GM11168 (cell line): Measurements from ENCODE around the gene RNF169.
"Not testable (repeated sequence)": the region's sequence is repeated elsewhere in the genome, so short reads cannot be mapped to it uniquely, and the experiment has no call there.

Source experiments
- in situ Hi-C: fragments of 300-500 bp; cut with MboI; formaldehyde crosslinking; loops from one replicate; pipeline ENCODE4 v1.12.0; 2022; ENCODE audit warnings: low sequenced_read_pairs; ENCODE audit not compliant: unreplicated experiment

Gene RNF169

DNA sequence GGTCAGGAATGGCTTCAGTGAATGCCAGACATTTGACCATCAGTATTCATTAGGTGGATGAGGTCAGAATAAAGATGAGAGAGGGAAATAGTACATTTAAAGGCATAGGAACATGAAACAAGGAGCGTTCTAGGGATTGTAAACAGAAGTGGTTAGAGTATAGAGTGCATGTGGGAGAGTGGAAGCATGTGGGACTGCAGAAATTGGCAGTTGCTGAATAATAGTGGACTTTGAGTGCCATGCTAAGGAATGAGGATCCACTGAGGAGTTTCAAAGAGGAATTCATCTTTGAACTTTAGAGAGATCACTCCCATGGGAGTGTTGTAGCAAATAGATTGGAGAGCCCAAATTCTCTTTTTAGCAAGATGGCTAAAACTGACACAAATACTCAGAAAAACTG lies 7.9 kb downstream of the RNF169 start:
- in situ Hi-C loops: no loop called here

DNA sequence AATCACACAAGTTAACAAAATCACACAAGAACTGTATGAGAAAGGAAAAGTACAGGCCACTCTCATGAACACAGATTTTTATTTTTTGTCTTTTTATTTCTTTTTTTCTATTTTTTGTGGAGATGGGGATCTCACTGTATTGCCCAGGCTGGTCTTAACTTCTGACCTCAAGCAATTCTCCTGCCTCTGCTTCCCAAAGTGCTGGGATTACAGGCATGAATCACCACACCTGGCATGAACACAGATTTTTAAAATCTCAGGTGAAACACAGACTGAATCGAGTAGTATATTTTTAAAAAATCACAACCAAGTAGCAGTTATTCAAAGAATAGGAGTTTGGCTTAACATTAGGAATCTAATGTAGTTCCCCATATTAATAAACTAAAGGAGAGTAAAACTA lies 18.3 kb downstream of the RNF169 start:
- in situ Hi-C loops: no loop called here

DNA sequence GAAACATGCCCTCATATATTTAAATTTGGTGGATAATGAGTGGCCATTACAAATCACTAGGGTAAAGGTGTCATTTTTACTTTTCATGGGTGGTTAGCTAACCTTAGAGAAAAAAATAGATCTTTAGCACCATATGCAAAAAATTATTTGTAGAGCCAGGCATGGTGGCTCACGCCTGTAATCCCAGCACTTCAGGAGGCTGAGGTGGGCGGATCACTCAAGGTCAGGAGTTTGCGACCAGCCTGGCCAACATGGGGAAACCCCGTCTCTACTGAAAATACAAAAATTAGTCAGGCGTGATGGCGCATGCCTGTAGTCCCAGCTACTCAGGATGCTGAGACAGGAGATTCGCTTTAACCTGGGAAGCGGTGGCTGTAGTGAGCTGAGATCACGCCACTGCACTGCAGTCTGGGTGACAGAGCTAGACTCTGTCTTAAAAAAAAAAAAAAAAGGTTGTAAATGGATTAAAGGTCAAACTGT lies 19.6 kb downstream of the RNF169 start:
- in situ Hi-C loops: not testable (repeated sequence)

DNA sequence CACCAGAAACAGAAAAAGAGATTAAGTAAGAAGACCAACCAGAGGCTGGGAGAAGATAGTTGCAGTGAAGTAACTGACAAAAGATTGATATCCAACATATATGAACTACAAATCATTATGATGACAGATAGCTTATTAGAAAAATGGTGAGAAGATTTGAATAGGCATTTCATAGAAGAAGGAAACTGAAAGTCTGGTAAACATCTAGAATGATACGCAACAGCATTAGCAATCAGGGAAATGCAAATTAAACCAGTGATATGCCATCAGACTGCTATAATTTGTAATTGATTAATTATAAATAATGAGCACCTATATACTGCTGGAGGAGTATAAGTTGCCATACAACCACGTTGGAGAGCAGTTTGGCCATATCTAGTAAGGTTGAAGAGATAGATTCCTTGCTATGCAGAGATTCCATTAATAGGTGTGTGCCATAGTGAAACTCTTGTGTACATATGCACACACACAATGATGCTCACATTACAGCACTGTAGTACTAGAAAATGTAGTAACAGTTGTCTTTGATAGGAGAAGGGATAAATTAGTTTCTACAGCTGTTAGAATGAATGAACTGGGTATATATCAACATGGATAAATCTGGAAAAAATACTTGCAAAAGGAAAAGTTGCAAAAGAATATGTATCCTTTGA lies 20.5 kb downstream of the RNF169 start:
- in situ Hi-C loops: no loop called here

- in situ Hi-C loops: no loop called here
Measured at GRCh38 chr11:74770456-74770855, 21.8 kb downstream of the RNF169 start.

GRCh38 chr11:74771139-74771538 lies 22.5 kb downstream of the RNF169 start:
- in situ Hi-C loops: no loop called here

- in situ Hi-C loops: no loop called here
Measured at GRCh38 chr11:74773476-74773875, 24.8 kb downstream of the RNF169 start.

DNA sequence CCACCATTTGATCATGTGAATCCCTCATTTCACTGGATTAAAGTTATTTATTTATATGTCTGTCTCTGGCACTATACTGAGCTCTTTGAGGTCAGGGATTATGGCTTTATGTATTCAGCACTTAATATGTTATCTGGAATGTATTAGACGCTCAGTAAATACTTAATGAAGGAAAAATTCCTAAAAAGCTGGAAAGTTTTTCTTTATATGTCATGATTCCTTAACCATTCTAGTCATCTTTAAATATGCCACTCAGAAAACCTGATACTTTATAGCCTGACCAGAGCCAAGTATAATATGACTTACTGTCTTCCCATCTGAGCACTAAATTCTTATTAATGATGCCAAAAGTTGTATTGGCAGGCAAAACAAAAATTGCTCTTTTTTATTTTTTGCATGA lies 27.1 kb downstream of the RNF169 start:
- in situ Hi-C loops: no loop called here

GRCh38 chr11:74776546-74776945 lies 27.9 kb downstream of the RNF169 start:
- in situ Hi-C loops: no loop called here

- in situ Hi-C loops: no loop called here
Measured at GRCh38 chr11:74777038-74777437, 28.4 kb downstream of the RNF169 start.

DNA sequence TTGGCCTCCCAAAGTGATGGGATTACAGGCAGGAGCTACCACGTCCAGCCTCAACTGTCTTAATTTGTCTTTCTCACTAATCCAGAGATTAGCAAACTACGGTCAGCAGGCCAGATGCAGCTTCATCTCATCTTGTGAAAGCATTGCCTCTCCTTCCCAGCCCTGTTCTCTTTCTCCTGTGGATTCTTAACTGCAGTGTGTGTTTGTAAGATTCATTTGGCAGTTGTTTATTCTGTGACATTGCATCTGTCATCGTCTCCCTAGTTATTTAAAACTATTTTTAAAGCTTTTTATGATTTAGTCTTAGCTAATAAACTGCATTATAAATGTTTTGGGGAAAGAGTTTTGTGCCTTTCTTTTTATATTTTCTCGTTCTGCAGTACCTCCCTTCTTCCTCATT lies 29.2 kb downstream of the RNF169 start:
- in situ Hi-C loops: no loop called here

GRCh38 chr11:74778581-74778980 lies 29.9 kb downstream of the RNF169 start:
- in situ Hi-C loops: no loop called here

GRCh38 chr11:74780248-74781005 lies 31.8 kb downstream of the RNF169 start:
- in situ Hi-C loops: no loop called here

DNA sequence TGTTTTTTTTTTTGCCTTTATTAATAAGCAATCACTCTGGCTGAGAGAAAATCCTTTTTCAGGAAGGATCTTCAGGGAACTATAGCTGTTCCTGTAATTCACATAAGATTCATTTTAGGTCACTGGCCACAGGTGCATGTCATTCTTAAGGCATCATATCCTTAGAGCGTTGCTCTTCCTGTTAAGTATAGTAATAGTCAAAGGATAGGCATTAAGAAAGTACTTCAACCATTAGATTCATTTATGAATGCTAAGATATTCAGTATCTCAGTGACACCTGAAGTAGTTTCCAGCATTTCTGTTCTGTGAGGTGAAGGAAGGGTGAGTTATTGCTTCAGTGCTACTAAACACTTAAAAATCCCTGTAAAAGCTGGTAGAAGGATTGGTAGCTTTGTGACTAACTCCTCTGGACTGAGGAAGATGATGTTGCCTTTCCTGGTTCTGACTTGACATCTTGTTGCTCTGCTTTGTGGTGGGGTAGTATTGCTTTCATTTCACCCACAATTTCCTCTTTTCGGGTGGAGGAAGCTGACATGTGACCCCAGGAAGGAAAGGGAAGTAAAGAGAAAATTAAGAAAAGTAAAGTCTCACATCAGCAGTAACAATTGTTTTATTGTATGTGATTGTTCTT lies 34.7 kb downstream of the RNF169 start:
- in situ Hi-C loops: no loop called here

DNA sequence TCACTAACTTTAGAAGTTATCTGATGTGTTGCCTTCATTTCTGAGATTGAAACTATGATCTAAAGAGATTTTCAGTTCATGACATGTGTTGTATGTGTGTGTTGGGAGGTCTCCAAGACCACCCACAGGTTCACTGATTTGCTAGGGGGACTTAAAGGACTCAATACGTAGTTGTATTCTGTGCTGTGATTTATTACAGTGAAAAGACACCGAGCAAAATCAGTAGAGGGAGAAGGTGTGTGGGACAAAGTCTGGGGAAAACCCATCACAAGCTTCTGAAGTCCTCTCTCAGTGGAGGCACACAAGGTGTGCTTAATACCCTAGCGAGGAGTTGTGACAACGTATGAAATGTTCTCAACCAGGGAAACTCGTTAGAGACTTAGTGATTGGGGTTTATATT lies 35.6 kb downstream of the RNF169 start:
- in situ Hi-C loops: no loop called here

DNA sequence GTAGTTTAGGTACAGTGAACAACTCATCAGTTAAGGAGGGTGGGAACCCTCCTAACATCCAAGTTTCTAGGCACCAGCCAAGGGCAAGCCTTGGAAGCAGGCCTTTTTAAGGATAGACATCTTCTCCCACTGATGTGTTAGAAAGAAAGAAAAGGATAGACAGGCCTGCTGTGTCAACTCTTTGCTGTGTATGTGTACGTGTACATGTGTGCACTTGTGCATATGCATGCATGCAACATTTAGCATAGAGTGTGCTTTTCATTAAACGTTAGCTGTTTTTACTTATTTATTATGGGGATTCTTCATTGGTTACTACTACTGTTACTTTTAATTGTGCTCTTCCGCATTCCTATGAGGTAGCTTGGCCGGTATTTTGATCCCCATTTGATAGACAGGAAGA lies 36.1 kb downstream of the RNF169 start:
- in situ Hi-C loops: no loop called here

GRCh38 chr11:74786574-74786973 lies 37.9 kb downstream of the RNF169 start:
- in situ Hi-C loops: no loop called here

DNA sequence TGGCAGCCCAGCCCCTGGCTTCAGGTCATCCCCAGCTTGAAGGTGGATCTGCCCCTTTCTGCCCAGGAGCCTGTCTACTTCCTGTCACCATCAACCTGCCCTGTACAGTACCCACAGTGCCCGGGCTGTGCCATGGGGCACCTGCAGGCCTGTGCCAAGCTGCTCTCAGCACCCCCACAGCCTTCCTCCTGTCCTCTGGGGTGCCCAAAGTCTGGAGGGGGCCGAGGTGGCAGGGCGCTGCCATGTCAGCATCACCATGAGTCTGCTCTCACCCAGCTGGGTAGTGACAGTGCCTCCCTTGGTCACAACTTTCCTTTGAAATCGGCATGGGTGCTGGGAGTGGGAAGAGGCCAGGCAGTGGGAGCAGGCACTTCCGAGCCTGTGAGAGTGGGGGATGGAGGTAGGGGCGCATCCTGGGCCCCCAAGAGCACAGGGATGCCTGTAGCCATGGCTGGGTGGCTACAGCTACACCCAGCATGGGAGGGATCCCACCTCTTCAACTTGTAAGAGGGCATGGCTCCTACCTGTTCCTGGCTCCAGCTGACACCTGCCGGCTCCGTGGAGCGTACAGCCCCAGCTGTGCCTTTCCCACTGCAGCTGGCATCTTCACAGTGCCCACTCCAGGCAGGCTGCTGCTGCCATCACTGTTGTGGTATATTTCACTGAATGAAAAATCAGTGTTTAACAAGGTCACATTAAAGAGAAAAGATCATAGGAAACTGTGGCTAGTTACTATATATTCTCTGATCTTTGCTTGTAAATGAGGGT lies 42.9 kb downstream of the RNF169 start:
- in situ Hi-C loops: no loop called here

DNA sequence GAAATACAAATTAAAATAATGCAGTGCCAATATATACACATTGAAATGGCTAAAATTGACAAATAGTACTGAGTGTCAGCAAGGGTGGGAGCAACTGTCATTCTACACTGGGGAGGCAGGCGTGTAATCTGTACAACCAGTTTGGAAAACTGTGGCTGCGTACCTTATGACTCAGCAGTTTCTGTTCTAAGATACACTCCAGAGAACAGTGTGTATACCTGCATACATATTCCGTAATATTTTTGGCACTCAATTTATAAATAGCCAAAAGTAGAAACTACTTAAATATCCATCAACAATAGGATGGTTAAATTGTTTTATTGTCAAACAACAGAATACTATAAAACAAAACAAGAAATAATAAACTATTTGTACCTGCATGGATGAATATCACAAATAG lies 57.6 kb downstream of the RNF169 start:
- in situ Hi-C loops: no loop called here

- in situ Hi-C loops: no loop called here
Measured at GRCh38 chr11:74809801-74810200, 61.2 kb downstream of the RNF169 start.

DNA sequence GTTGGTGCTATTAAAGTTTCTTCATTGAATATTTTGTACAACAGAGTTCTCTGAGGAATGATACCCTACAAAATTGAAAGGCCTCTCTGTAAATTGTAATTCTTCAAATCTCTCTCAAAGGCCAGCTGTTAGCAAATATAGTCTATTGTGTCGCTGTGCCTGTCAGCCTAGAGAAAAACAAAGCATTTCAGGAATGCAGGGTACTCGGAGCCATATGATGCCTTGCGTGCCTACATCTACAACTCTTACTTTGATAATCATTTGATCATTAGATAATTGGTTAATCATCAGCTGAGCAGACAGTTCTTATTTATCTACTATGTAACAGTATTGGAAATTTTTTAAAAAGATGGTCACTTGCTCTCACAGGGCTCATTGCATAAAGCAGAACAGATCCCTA lies 67.3 kb downstream of the RNF169 start:
- in situ Hi-C loops: no loop called here
